ENCODE results near the gene GABARAPL2. TPM values are rescaled to one million over a fixed set of nuclear protein-coding genes. Genes with fewer than 3 reads are reported as not detected.

Gene GABARAPL2
- total RNA-seq, 1 donor = 43.4 TPM

Other genes starting within 250 kb of the GABARAPL2 start
- 10.8 TPM for gene CFDP1, start 132.9 kb upstream of the GABARAPL2 start, total RNA-seq
- gene TMEM170A, start 101.7 kb upstream of the GABARAPL2 start, total RNA-seq = 29.9 TPM
- 0.27 TPM for gene CHST6, start 70.9 kb upstream of the GABARAPL2 start, total RNA-seq
- under 0.01 TPM for gene CHST5, start 30.3 kb upstream of the GABARAPL2 start, total RNA-seq
- gene TMEM231, start 10.1 kb upstream of the GABARAPL2 start, total RNA-seq = 21.8 TPM
- 49.5 TPM for gene ADAT1, start 56.9 kb downstream of the GABARAPL2 start, total RNA-seq
- 75.4 TPM for gene KARS1, start 81.3 kb downstream of the GABARAPL2 start, total RNA-seq
- gene TERF2IP, start 81.4 kb downstream of the GABARAPL2 start, total RNA-seq = 49.3 TPM
- gene CPHXL2, start 110.6 kb downstream of the GABARAPL2 start, total RNA-seq = not detected
- gene DUXB, start 135.1 kb downstream of the GABARAPL2 start, total RNA-seq = not detected
- not detected for gene CPHXL, start 160.1 kb downstream of the GABARAPL2 start, total RNA-seq

Measured in hematopoietic multipotent progenitor cell (in vitro differentiated cells).